ENCODE measurements around the gene SELENON. TPM values are rescaled to one million over a fixed set of nuclear protein-coding genes. Genes with fewer than 3 reads are reported as not detected.

Gene SELENON
- total RNA-seq, 1 experiment from 2014 or later = 57.2 TPM

- intact Hi-C loops (cut with micrococcal nuclease; ENCODE audit: unreplicated experiment) (no loop called here), in situ Hi-C loops (cut with HindIII; ENCODE audit: low pct_unique_long_range_greater_than_20kb, low sequenced_read_pairs) (no loop called here)
- H3K27ac ChIP-seq (ENCODE audit: low read length) = no peak overlapping the region
These were observed 3.4 kb downstream of the SELENON start for GRCh38 chr1:25803368-25803767.

GRCh38 chr1:25804244-25804963 lies 4.4 kb downstream of the SELENON start:
- H3K9me3 ChIP-seq (ENCODE audit: control insufficient read depth, insufficient read depth, low read depth, low read length) = no peaks in the 10 kb centered on the region
- CTCF ChIA-PET = interaction anchor here (0.5 kb wide), 1 partner anchor 214 kb away, joined by 3 read pairs; no protein-coding TSS in a partner anchor
- ATAC-seq (no peak), DNase-seq (ENCODE audit: low read depth, low spot score) (no peak)
- H3K36me3 ChIP-seq (ENCODE audit: control insufficient read depth, insufficient read depth, low read length) = no peaks in the 10 kb centered on the region
- TF ChIP-seq SIN3A (IDR thresholded peaks at IDR 0.05; ENCODE audit: borderline replicate concordance, insufficient read depth, low read depth, low read length) (no peak), REST (IDR thresholded peaks at IDR 0.05; ENCODE audit: insufficient read depth in 1 of 2, low read depth in 2 of 2, low read length in 1 of 2) (no peak), POLR2AphosphoS5 (IDR thresholded peaks at IDR 0.05; ENCODE audit: low read depth, low read length) (no peak), CTCF (IDR thresholded peaks at IDR 0.05) (no peak), TCF7L2 (IDR thresholded peaks at IDR 0.05; ENCODE audit: low read depth, low read length) (no peak)
- in situ Hi-C loops (cut with HindIII; ENCODE audit: low pct_unique_long_range_greater_than_20kb, low sequenced_read_pairs) = no loop called here
- no peaks in the 10 kb centered on the region for H3K27me3 ChIP-seq (ENCODE audit: control insufficient read depth, insufficient read depth, low read length)
- intact Hi-C loops (cut with micrococcal nuclease; ENCODE audit: unreplicated experiment) = no loop called here
- no peak overlapping the region for H3K4me3 ChIP-seq (ENCODE audit: low read depth in 2 of 2, low read length in 2 of 2)
- POLR2A ChIA-PET = no interaction called here
- 0 out of 2 replicates have a peak, but pooled peaks cover 5% of the 10 kb centered on the region for H3K4me1 ChIP-seq (ENCODE audit: control insufficient read depth, insufficient read depth, low read length)
- no peak overlapping the region for H3K27ac ChIP-seq (ENCODE audit: low read length)
- no TSS peak for BruUV-seq (replicated peaks)

More at GRCh38 chr1:25803368-25803767, 3.4 kb downstream of the SELENON start:
- no peak for TF ChIP-seq REST (IDR thresholded peaks at IDR 0.05; ENCODE audit: insufficient read depth in 1 of 2, low read depth in 2 of 2, low read length in 1 of 2)
- TF ChIP-seq TCF7L2 (IDR thresholded peaks at IDR 0.05; ENCODE audit: low read depth, low read length) = no peak
- ChIA-PET CTCF (no interaction called here), POLR2A (interaction anchor here (0.7 kb wide), 1 partner anchor 121 kb away, joined by 4 read pairs; no protein-coding TSS in a partner anchor)
- Histone ChIP-seq H3K27me3 (ENCODE audit: control insufficient read depth, insufficient read depth, low read length) (no peaks in the 10 kb centered on the region), H3K4me1 (ENCODE audit: control insufficient read depth, insufficient read depth, low read length) (0 out of 2 replicates have a peak, but pooled peaks cover 5% of the 10 kb centered on the region), H3K36me3 (ENCODE audit: control insufficient read depth, insufficient read depth, low read length) (no peaks in the 10 kb centered on the region), H3K9me3 (ENCODE audit: control insufficient read depth, insufficient read depth, low read depth, low read length) (no peaks in the 10 kb centered on the region), H3K4me3 (ENCODE audit: low read depth in 2 of 2, low read length in 2 of 2) (no peak overlapping the region)
- no TSS peak for BruUV-seq (replicated peaks)
- DNase-seq (ENCODE audit: low read depth, low spot score) (no peak), ATAC-seq (no peak)
